ENCODE measurements around the gene AP2A2. TPM values are rescaled to one million over a fixed set of nuclear protein-coding genes. Genes with fewer than 3 reads are reported as not detected.

Gene AP2A2
- total RNA-seq, 1 donor from 2014 or later: 78.1 TPM

DNA sequence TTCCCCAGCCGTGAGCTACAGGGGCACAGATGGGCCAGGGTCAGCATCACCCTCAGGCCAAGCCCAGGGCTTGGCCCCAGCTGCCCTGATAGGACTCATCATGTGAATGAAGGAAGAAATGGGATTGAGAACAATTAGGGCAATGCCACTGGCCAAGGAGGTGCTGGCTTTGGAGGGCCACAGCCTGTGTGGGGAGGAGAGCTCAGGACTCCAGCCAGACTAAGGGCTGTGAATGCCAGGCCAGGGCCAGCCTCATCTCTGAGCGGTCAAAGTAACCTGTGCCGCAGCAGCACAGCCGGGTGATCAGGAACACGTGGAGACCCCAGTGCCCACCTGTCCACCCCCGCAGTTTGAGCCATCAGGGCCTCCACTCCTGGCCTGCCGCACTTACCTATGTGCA, 25.1 kb upstream of the AP2A2 start:
- peaks cover 4% of the 10 kb centered on the region for H3K36me3 Mint-ChIP-seq (ENCODE audit: low read depth)
- H3K9me3 Mint-ChIP-seq: no peaks in the 10 kb centered on the region
- H3K4me3 Mint-ChIP-seq: no peak overlapping the region
- H3K27ac Mint-ChIP-seq (ENCODE audit: unreplicated experiment): no peak overlapping the region
- no peaks in the 10 kb centered on the region for H3K27me3 Mint-ChIP-seq (ENCODE audit: low read depth)
- TF ChIP-seq, protein P1, sequence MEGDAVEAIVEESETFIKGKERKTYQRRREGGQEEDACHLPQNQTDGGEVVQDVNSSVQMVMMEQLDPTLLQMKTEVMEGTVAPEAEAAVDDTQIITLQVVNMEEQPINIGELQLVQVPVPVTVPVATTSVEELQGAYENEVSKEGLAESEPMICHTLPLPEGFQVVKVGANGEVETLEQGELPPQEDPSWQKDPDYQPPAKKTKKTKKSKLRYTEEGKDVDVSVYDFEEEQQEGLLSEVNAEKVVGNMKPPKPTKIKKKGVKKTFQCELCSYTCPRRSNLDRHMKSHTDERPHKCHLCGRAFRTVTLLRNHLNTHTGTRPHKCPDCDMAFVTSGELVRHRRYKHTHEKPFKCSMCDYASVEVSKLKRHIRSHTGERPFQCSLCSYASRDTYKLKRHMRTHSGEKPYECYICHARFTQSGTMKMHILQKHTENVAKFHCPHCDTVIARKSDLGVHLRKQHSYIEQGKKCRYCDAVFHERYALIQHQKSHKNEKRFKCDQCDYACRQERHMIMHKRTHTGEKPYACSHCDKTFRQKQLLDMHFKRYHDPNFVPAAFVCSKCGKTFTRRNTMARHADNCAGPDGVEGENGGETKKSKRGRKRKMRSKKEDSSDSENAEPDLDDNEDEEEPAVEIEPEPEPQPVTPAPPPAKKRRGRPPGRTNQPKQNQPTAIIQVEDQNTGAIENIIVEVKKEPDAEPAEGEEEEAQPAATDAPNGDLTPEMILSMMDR (conservative IDR thresholded peaks at IDR 0.05): no peak
- no peaks in the 10 kb centered on the region for H3K4me1 Mint-ChIP-seq
- DNase-seq (ENCODE audit: low read depth, low spot score): no peak

DNA sequence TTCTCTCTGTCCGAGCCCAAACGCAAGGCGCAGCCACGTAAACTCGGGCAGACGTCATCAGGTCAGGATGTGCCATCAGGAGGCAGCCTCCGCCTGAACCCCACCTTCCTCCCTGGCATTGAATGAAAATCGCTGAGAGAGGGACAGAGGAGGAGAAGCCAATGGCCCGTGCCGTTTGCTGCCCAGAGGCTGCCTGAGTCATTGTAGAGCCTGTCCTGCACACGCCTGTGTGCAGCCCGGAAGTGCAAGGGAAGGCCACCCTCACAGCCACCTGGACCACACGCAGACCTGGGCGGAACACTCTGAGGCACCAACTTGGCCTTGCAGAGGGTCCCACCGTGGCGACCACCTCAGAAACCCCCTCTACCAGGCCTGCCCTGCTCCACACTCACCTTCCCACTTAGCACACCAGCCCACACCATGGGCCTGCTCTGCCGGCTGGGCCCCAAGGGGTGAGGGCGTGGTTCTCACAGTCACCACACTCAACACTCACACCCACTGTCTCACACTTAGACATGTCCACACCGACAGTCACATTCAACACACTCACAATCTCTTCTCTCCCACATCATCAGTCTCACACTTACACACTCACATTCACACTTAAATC, 24.1 kb upstream of the AP2A2 start:
- H3K4me3 Mint-ChIP-seq: no peak overlapping the region
- TF ChIP-seq, protein P1 (conservative IDR thresholded peaks at IDR 0.05): no peak
- DNase-seq (ENCODE audit: low read depth, low spot score): no peak
- no peak overlapping the region for H3K27ac Mint-ChIP-seq (ENCODE audit: unreplicated experiment)
- H3K9me3 Mint-ChIP-seq: no peaks in the 10 kb centered on the region
- H3K27me3 Mint-ChIP-seq (ENCODE audit: low read depth): no peaks in the 10 kb centered on the region
- H3K4me1 Mint-ChIP-seq: no peaks in the 10 kb centered on the region
- H3K36me3 Mint-ChIP-seq (ENCODE audit: low read depth): peaks cover 4% of the 10 kb centered on the region

DNA sequence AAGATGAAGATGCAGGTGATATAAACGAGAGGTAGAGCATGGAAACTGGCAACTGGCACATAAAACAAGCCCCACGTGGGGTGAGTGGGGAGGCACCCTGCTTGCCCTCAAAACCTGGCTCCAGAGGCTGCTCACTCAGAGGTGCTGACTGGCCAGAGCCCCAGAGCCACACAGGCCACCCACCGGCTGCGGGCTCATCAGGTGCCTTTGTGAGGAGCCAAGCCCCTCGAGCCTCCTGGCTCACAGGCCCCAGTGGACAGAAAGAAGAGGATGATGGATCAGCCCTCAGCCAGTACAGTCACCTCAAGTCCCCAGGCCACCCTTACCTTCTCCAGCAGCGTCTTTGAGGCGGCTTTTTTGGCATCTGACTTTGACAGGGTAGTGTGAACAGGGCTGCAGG, 21.3 kb upstream of the AP2A2 start:
- H3K27me3 Mint-ChIP-seq (ENCODE audit: low read depth): no peaks in the 10 kb centered on the region
- peaks cover 4% of the 10 kb centered on the region for H3K36me3 Mint-ChIP-seq (ENCODE audit: low read depth)

DNA sequence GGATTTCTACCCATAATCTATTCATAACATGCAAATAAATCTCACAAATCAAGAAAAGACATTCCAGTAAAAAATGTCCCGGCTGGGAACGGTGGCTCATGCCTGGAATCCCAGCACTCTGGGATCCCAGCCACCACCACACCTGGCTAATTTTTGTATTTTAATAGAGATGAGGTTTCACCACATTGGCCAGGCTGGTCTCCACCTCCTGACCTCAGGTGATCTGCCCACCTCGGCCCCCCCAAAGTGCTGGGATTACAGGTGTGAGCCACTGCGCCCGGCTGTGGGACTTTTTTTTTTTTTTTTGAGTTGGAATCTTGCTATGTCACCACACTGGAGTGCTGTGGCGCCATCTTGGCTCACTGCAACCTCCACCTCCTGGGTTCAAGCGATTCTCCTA, 19.7 kb upstream of the AP2A2 start:
- no peak for DNase-seq (ENCODE audit: low read depth, low spot score)
- Mint-ChIP-seq H3K9me3 (no peaks in the 10 kb centered on the region), H3K27ac (ENCODE audit: unreplicated experiment) (no peak overlapping the region), H3K4me3 (peak overlapping the region; percentile 13), H3K27me3 (ENCODE audit: low read depth) (no peaks in the 10 kb centered on the region), H3K36me3 (ENCODE audit: low read depth) (peaks cover 4% of the 10 kb centered on the region), H3K4me1 (peaks cover 6% of the 10 kb centered on the region)
- TF ChIP-seq, protein P1 (conservative IDR thresholded peaks at IDR 0.05): no peak

More for the DNA sequence above, 21.3 kb upstream of the AP2A2 start:
- no peak for DNase-seq (ENCODE audit: low read depth, low spot score)
- Mint-ChIP-seq H3K27ac (ENCODE audit: unreplicated experiment) (no peak overlapping the region), H3K4me1 (peaks cover 3% of the 10 kb centered on the region), H3K4me3 (peak overlapping the region; percentile 48), H3K9me3 (no peaks in the 10 kb centered on the region)
- TF ChIP-seq, protein P1 (conservative IDR thresholded peaks at IDR 0.05): no peak

DNA sequence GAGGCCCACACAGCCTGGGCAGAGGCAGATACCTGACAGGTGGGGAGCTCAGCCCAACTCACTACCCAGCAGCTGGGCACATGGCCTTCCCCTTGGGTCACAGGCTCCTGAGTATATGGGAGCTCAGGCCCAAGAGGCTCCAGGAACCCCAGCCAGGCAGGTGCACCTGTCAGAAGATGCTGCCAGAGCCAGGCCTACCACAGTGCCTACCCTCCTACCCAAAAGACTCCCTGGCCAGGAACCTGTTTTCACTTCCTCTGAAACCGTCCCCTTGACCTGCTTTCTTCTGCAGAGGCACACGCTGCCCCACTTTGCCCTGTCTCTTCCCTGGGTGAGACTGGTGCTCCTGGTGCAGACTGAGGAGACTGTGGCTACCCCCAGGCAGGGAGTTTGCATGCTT, 18.0 kb upstream of the AP2A2 start:
- H3K36me3 Mint-ChIP-seq (ENCODE audit: low read depth): no peaks in the 10 kb centered on the region
- peak overlapping the region; percentile 80 for H3K4me3 Mint-ChIP-seq
- H3K27ac Mint-ChIP-seq (ENCODE audit: unreplicated experiment): peak overlapping the region; percentile 27
- H3K9me3 Mint-ChIP-seq: no peaks in the 10 kb centered on the region
- no peaks in the 10 kb centered on the region for H3K27me3 Mint-ChIP-seq (ENCODE audit: low read depth)
- DNase-seq (ENCODE audit: low read depth, low spot score): no peak
- TF ChIP-seq, protein P1 (conservative IDR thresholded peaks at IDR 0.05): no peak
- peaks cover 13% of the 10 kb centered on the region for H3K4me1 Mint-ChIP-seq
